K562 (cell line): Measurements from ENCODE around the gene AIFM3. TPM values are rescaled to one million over a fixed set of nuclear protein-coding genes. Genes with fewer than 3 reads are reported as not detected.

Experiments used
- BMI1 ChIP-seq: fragments of 150-350 bp; IDR thresholded peaks from 2 replicates; pipeline ENCODE4 v1.6.1; 2014; ENCODE audit warnings: low read length
- BRCA1 ChIP-seq, 2 experiments: fragments of 450-650 bp in 1 of 2; sonication (generic) in 1 of 2; formaldehyde crosslinking in 1 of 2; IDR thresholded peaks; 2 replicates each; pipeline versions ENCODE4 v1.5.0 to v1.6.1; 2017 to 2020; ENCODE audit warnings: mild to moderate bottlenecking in 1 of 2, missing genetic modification reagents in 1 of 2
- CBX1 ChIP-seq: sonication (generic); IDR thresholded peaks from 2 replicates; pipeline ENCODE4 v1.6.1; 2016; ENCODE audit warnings: antibody characterized with exemption, low read depth, mild to moderate bottlenecking
- CEBPZ ChIP-seq: fragments of 150-350 bp; IDR thresholded peaks from 2 replicates; pipeline ENCODE4 v1.6.1; 2014; ENCODE audit warnings: low read depth, mild to moderate bottlenecking, low read length, borderline replicate concordance
- CREBBP ChIP-seq: IDR thresholded peaks from one replicate; pipeline ENCODE4 v1.6.1; 2012; ENCODE audit warnings: low read depth, mild to moderate bottlenecking, control low read depth, inconsistent platforms, low read length
- E2F6 ChIP-seq, 2 experiments: IDR thresholded peaks; 2 replicates each; pipeline ENCODE4 v1.6.1; 2011; ENCODE audit warnings: borderline replicate concordance in 1 of 2, control low read depth in 1 of 2, low read depth in 1 of 2, low read length in 1 of 2, mild to moderate bottlenecking in 1 of 2, mixed read lengths in 1 of 2, moderate library complexity in 1 of 2; ENCODE audit not compliant: insufficient read depth in 1 of 2, insufficient read length in 1 of 2, poor library complexity in 1 of 2, severe bottlenecking in 1 of 2; ENCODE audit errors: extremely low read depth in 1 of 2
- ETV1 ChIP-seq: fragments of 450-650 bp; conservative IDR thresholded peaks from 2 replicates; pipeline ENCODE4 v1.6.1; 2016; ENCODE audit warnings: missing genetic modification characterization, control low read depth, low read depth, missing compliant biosample characterization
- GABPB2 ChIP-seq: fragments of 250-450 bp; sonication (Bioruptor Pico); conservative IDR thresholded peaks from 2 replicates; pipeline ENCODE4 v1.5.1; 2021; ENCODE audit warnings: mild to moderate bottlenecking
- HDAC6 ChIP-seq: IDR thresholded peaks from 2 replicates; pipeline ENCODE4 v1.6.1; 2012; ENCODE audit warnings: low read depth, mild to moderate bottlenecking, control low read depth, inconsistent platforms, low read length, moderate library complexity
- HNRNPL ChIP-seq: fragments of 200-400 bp; formaldehyde crosslinking; IDR thresholded peaks from 2 replicates; pipeline ENCODE4 v1.6.1; 2017; ENCODE audit warnings: low read depth, mild to moderate bottlenecking, low read length
- IFI16 ChIP-seq: fragments of 250-450 bp; sonication (Bioruptor Pico); IDR thresholded peaks from 2 replicates; pipeline ENCODE4 v2.1.2; 2022; ENCODE audit warnings: mild to moderate bottlenecking, inconsistent platforms
- MCM7 ChIP-seq, 2 experiments: fragments of 450-650 bp; IDR thresholded peaks; 2 replicates each; pipeline ENCODE4 v1.6.1; 2016 to 2018
- NR2C2 ChIP-seq, 2 experiments: fragments of 200-800 bp in 1 of 2; sonication (Bioruptor generic) in 1 of 2; sonication (generic) in 1 of 2; formaldehyde crosslinking in 1 of 2; IDR thresholded peaks; 2 replicates each; pipeline versions ENCODE4 v1.6.1 to v1.8.0; 2016 to 2022; ENCODE audit warnings: mild to moderate bottlenecking in 1 of 2, missing compliant biosample characterization in 1 of 2, missing genetic modification characterization in 1 of 2, missing genetic modification reagents in 1 of 2
- NR2F6 ChIP-seq: fragments of 450-650 bp; formaldehyde crosslinking; IDR thresholded peaks from 2 replicates; pipeline ENCODE4 v1.4.0; 2020; ENCODE audit warnings: mild to moderate bottlenecking
- PCBP2 ChIP-seq: fragments of 200-400 bp; formaldehyde crosslinking; IDR thresholded peaks from 2 replicates; pipeline ENCODE4 v1.6.1; 2018; ENCODE audit warnings: low read length, low read depth, mild to moderate bottlenecking, moderate library complexity; ENCODE audit not compliant: poor library complexity, severe bottlenecking
- RCOR1 ChIP-seq, 2 experiments: IDR thresholded peaks; 2 replicates each; pipeline ENCODE4 v1.6.1; 2012; ENCODE audit warnings: low read depth in 2 of 2, low read length in 2 of 2, borderline replicate concordance in 1 of 2, improper control_type of control experiment in 1 of 2
- SP1 ChIP-seq: sonication (generic); formaldehyde crosslinking; IDR thresholded peaks from 2 replicates; pipeline ENCODE4 v1.8.1; 2022; ENCODE audit warnings: mild to moderate bottlenecking, missing genetic modification reagents
- SREBF1 ChIP-seq: fragments of 150-350 bp; IDR thresholded peaks from 2 replicates; pipeline ENCODE4 v1.6.1; 2014; ENCODE audit warnings: antibody characterized with exemption, low read depth, low read length, borderline replicate concordance
- STAT5B ChIP-seq: fragments of 250-450 bp; sonication (Bioruptor Pico); IDR thresholded peaks from 2 replicates; pipeline ENCODE4 v1.8.0; 2021; ENCODE audit warnings: mild to moderate bottlenecking, inconsistent platforms
- TCF7L2 ChIP-seq: fragments of 150-350 bp; IDR thresholded peaks from 2 replicates; pipeline ENCODE4 v1.6.1; 2016; ENCODE audit warnings: low read depth, mild to moderate bottlenecking, low read length, moderate library complexity
- ZFPM2 ChIP-seq: fragments of 250-450 bp; sonication (Bioruptor Pico); IDR thresholded peaks from 2 replicates; pipeline ENCODE4 v1.5.1; 2022; ENCODE audit warnings: mild to moderate bottlenecking
- ZNF124 ChIP-seq: sonication (generic); formaldehyde crosslinking; IDR thresholded peaks from 2 replicates; pipeline ENCODE4 v1.8.1; 2022; ENCODE audit warnings: missing genetic modification reagents
- ZNF280A ChIP-seq: fragments of 450-650 bp; IDR thresholded peaks from 2 replicates; pipeline ENCODE4 v1.6.1; 2018; ENCODE audit warnings: mild to moderate bottlenecking, low read depth; ENCODE audit not compliant: partially characterized antibody
- ZNF445 ChIP-seq: fragments of 250-450 bp; sonication (Bioruptor Pico); IDR thresholded peaks from 2 replicates; pipeline ENCODE4 v1.4.0; 2020; ENCODE audit warnings: low read depth, mild to moderate bottlenecking, moderate library complexity
- polyA plus RNA-seq, 8 experiments: library from polyadenylated mRNA; depleted of rRNA in 4 of 8; stranded (reverse) in 5 of 8; unstranded in 3 of 8; fragments of >200 nt; fragmentation: Nextera tagmentation in 2 of 8; fragmentation: Illumina TruSeq in 1 of 8; extraction: Ambion mirVana in 2 of 8; extraction: Trizol in 1 of 8; gene quantifications; 2 replicates each; pipeline versions ENCODE4 v1.2.1 to v1.2.3, GENCODE V29; 2011 to 2014; ENCODE audit warnings: inconsistent platforms in 1 of 8, missing spikeins in 1 of 8
- total RNA-seq, 7 experiments: library from RNA; depleted of rRNA in 6 of 7; stranded (reverse); fragments of >200 nt in 6 of 7; fragmentation: Illumina TruSeq in 2 of 7; extraction: Trizol in 2 of 7; gene quantifications; 2 replicates each; pipeline versions ENCODE4 v1.2.1 to v1.2.3, GENCODE V29; 2011 to 2021; ENCODE audit warnings: low replicate concordance in 1 of 7

Gene AIFM3
- total and polyA plus RNA-seq, 9 of the 15 experiments (the other 6 are each of a cell fraction or from before 2014, with no cell fraction given): 0.03 to 0.20 (median 0.07) TPM; not detected in 1

GRCh38 chr22:20982563-20982882, 15.5 kb downstream of the AIFM3 start (continued):
- TF ChIP-seq STAT5B (CRISPR knock-in tag) (no peak), IFI16 (CRISPR knock-in tag) (peak; percentile 52; the same call in 1 of the 2 replicates), ETV1 (tag) (no peak), CBX1 (no peak), TCF7L2 (no peak), SREBF1 (no peak), HDAC6 (no peak), BRCA1 (IDR thresholded peaks at IDR 0.05) (no peak), BRCA1 (CRISPR knock-in tag; IDR thresholded peaks at IDR 0.05) (no peak), NR2F6 (peak; percentile 67; the same call in 1 of the 2 replicates), ZNF124 (CRISPR knock-in tag) (no peak), ZNF445 (CRISPR knock-in tag) (no peak), CEBPZ (no peak), PCBP2 (no peak), E2F6 (IDR thresholded peaks at IDR 0.05; ENCODE audit: borderline replicate concordance in 1 of 2, extremely low read depth in 1 of 2, insufficient read depth in 1 of 2, insufficient read length in 1 of 2, low read depth in 1 of 2, low read length in 1 of 2, poor library complexity in 1 of 2, severe bottlenecking in 1 of 2) (no peak), SP1 (CRISPR knock-in tag) (no peak), HNRNPL (no peak), GABPB2 (CRISPR knock-in tag) (0 out of 2 replicates have a peak, but pooled peaks have one; percentile 4), NR2C2 (CRISPR knock-in tag; IDR thresholded peaks at IDR 0.05) (no peak), NR2C2 (tag; IDR thresholded peaks at IDR 0.05) (no peak), BMI1 (no peak), CREBBP (no peak), RCOR1 (IDR thresholded peaks at IDR 0.05; ENCODE audit: borderline replicate concordance in 1 of 2, low read depth in 2 of 2, low read length in 2 of 2) (peak in 1 of 2 experiments; percentile 33; a peak in 1 of 4 replicates), ZFPM2 (CRISPR knock-in tag) (0 out of 2 replicates have a peak, but pooled peaks have one; percentile 9), MCM7 (IDR thresholded peaks at IDR 0.05) (no peak), ZNF280A (no peak)
